T-helper 17 cell (primary cell): ENCODE results near the gene CYFIP1. TPM values are rescaled to one million over a fixed set of nuclear protein-coding genes. Genes with fewer than 3 reads are reported as not detected.

Experiments used
- ATAC-seq: fragments of 150-1000 bp; cut with Tn5 transposase; 2 replicates; pipeline ENCODE4 v1.10.0; 2021; ENCODE audit warnings: mild to moderate bottlenecking, moderate library complexity
- DNase-seq, 3 donors: peaks; one replicate each; pipeline versions ENCODE4 v3.0.0 to v3.0.0-alpha.2; 2020 to 2021
- H3K9me3 ChIP-seq: one replicate; pipeline ENCODE4 v1.7.0; 2013; ENCODE audit warnings: low read length, mild to moderate bottlenecking; ENCODE audit not compliant: control insufficient read depth, poor library complexity, severe bottlenecking
- H3K27ac Mint-ChIP-seq: one replicate; pipeline ENCODE4 v1.8.0; 2022; ENCODE audit warnings: mild to moderate bottlenecking, moderate library complexity, mixed read lengths
- H3K27me3 Mint-ChIP-seq: one replicate; pipeline ENCODE4 v1.8.0; 2022; ENCODE audit warnings: mixed read lengths
- H3K36me3 Mint-ChIP-seq: one replicate; pipeline ENCODE4 v1.8.0; 2022; ENCODE audit warnings: low read depth, mixed read lengths
- H3K4me1 Mint-ChIP-seq: one replicate; pipeline ENCODE4 v1.8.0; 2022; ENCODE audit warnings: mild to moderate bottlenecking, mixed read lengths
- H3K4me3 Mint-ChIP-seq: one replicate; pipeline ENCODE4 v1.8.0; 2022; ENCODE audit warnings: mild to moderate bottlenecking, moderate library complexity, mixed read lengths
- total RNA-seq, 4 donors: library from RNA in 2 of 4; stranded (reverse) in 2 of 4; gene quantifications; one replicate each; pipeline ENCODE4 v1.2.3 and lab custom pipeline; 2022 to 2026

Gene CYFIP1
- total RNA-seq, 2 donors from 2014 or later: 14.8 to 17.7 TPM

GRCh38 chr15:22869856-22870255, 110.3 kb downstream of the CYFIP1 start:
- H3K27me3 Mint-ChIP-seq: no peaks in the 10 kb centered on the region
- ATAC-seq (no peak), DNase-seq (no peak)
- H3K4me3 Mint-ChIP-seq: no peak overlapping the region
- H3K9me3 ChIP-seq: no peaks in the 10 kb centered on the region
- no peak overlapping the region for H3K27ac Mint-ChIP-seq
- H3K36me3 Mint-ChIP-seq: peaks cover 17% of the 10 kb centered on the region
- peaks cover 1% of the 10 kb centered on the region for H3K4me1 Mint-ChIP-seq

GRCh38 chr15:22868928-22869327, 111.2 kb downstream of the CYFIP1 start:
- H3K4me1 Mint-ChIP-seq: no peaks in the 10 kb centered on the region
- H3K9me3 ChIP-seq: no peaks in the 10 kb centered on the region
- H3K4me3 Mint-ChIP-seq: no peak overlapping the region
- no peak overlapping the region for H3K27ac Mint-ChIP-seq
- peaks cover 16% of the 10 kb centered on the region for H3K36me3 Mint-ChIP-seq
- no peaks in the 10 kb centered on the region for H3K27me3 Mint-ChIP-seq
- ATAC-seq (no peak), DNase-seq (no peak)

- DNase-seq (no peak), ATAC-seq (no peak)
- no peak overlapping the region for H3K27ac Mint-ChIP-seq
- no peaks in the 10 kb centered on the region for H3K27me3 Mint-ChIP-seq
- H3K9me3 ChIP-seq: no peaks in the 10 kb centered on the region
- peaks cover 15% of the 10 kb centered on the region for H3K36me3 Mint-ChIP-seq
- no peak overlapping the region for H3K4me3 Mint-ChIP-seq
- H3K4me1 Mint-ChIP-seq: no peaks in the 10 kb centered on the region
These were observed 111.7 kb downstream of the CYFIP1 start for GRCh38 chr15:22868495-22868894.

- H3K9me3 ChIP-seq: no peaks in the 10 kb centered on the region
- no peak overlapping the region for H3K4me3 Mint-ChIP-seq
- DNase-seq (no peak), ATAC-seq (no peak)
- no peak overlapping the region for H3K27ac Mint-ChIP-seq
- H3K27me3 Mint-ChIP-seq: no peaks in the 10 kb centered on the region
- H3K36me3 Mint-ChIP-seq: peaks cover 12% of the 10 kb centered on the region
- no peaks in the 10 kb centered on the region for H3K4me1 Mint-ChIP-seq
These were observed 112.3 kb downstream of the CYFIP1 start for GRCh38 chr15:22867886-22868285.

GRCh38 chr15:22866079-22866478, 114.1 kb downstream of the CYFIP1 start:
- H3K36me3 Mint-ChIP-seq: peaks cover 9% of the 10 kb centered on the region

GRCh38 chr15:22863356-22863755, 116.8 kb downstream of the CYFIP1 start:
- H3K9me3 ChIP-seq: no peaks in the 10 kb centered on the region
- Mint-ChIP-seq H3K27me3 (no peaks in the 10 kb centered on the region), H3K4me3 (no peak overlapping the region), H3K4me1 (peaks cover 4% of the 10 kb centered on the region), H3K36me3 (peaks cover 8% of the 10 kb centered on the region), H3K27ac (peak overlapping the region; percentile 67)
- DNase-seq (no peak), ATAC-seq (no peak)

More at GRCh38 chr15:22866079-22866478, 114.1 kb downstream of the CYFIP1 start:
- ATAC-seq (no peak), DNase-seq (no peak)
- Mint-ChIP-seq H3K4me1 (peaks cover 4% of the 10 kb centered on the region), H3K4me3 (no peak overlapping the region), H3K27ac (peak overlapping the region; percentile 34), H3K27me3 (no peaks in the 10 kb centered on the region)
- no peaks in the 10 kb centered on the region for H3K9me3 ChIP-seq

- Mint-ChIP-seq H3K27ac (peak overlapping the region; percentile 37), H3K4me3 (peak overlapping the region; percentile 7)
- no peak for ATAC-seq
These were observed 119.0 kb downstream of the CYFIP1 start for GRCh38 chr15:22861161-22861560.

GRCh38 chr15:22856659-22857058, 123.5 kb downstream of the CYFIP1 start:
- no peak for DNase-seq
- no peak for ATAC-seq
- Mint-ChIP-seq H3K4me3 (no peak overlapping the region), H3K27me3 (no peaks in the 10 kb centered on the region), H3K4me1 (peaks cover 11% of the 10 kb centered on the region), H3K27ac (peak overlapping the region; percentile 62), H3K36me3 (peaks cover 5% of the 10 kb centered on the region)
- no peaks in the 10 kb centered on the region for H3K9me3 ChIP-seq

More at GRCh38 chr15:22861161-22861560, 119.0 kb downstream of the CYFIP1 start:
- DNase-seq: no peak
- H3K4me1 Mint-ChIP-seq: peaks cover 8% of the 10 kb centered on the region
- peaks cover 10% of the 10 kb centered on the region for H3K36me3 Mint-ChIP-seq
- no peaks in the 10 kb centered on the region for H3K9me3 ChIP-seq
- no peaks in the 10 kb centered on the region for H3K27me3 Mint-ChIP-seq

- peak overlapping the region; percentile 68 for H3K27ac Mint-ChIP-seq
- no peak overlapping the region for H3K4me3 Mint-ChIP-seq
- DNase-seq: no peak
- no peaks in the 10 kb centered on the region for H3K9me3 ChIP-seq
- H3K27me3 Mint-ChIP-seq: no peaks in the 10 kb centered on the region
- H3K4me1 Mint-ChIP-seq: peaks cover 13% of the 10 kb centered on the region
- peaks cover 5% of the 10 kb centered on the region for H3K36me3 Mint-ChIP-seq
- ATAC-seq: no peak
These were observed 124.4 kb downstream of the CYFIP1 start for GRCh38 chr15:22855791-22856190.

- H3K9me3 ChIP-seq: no peaks in the 10 kb centered on the region
- Mint-ChIP-seq H3K4me3 (no peak overlapping the region), H3K4me1 (peaks cover 13% of the 10 kb centered on the region), H3K27me3 (no peaks in the 10 kb centered on the region), H3K36me3 (peaks cover 5% of the 10 kb centered on the region), H3K27ac (peak overlapping the region; percentile 34)
- no peak for DNase-seq
- ATAC-seq: no peak
These were observed 128.7 kb downstream of the CYFIP1 start for GRCh38 chr15:22851513-22851912.

- H3K4me1 Mint-ChIP-seq: peaks cover 16% of the 10 kb centered on the region
- no peaks in the 10 kb centered on the region for H3K9me3 ChIP-seq
- peak overlapping the region; percentile 57 for H3K27ac Mint-ChIP-seq
- no peak overlapping the region for H3K4me3 Mint-ChIP-seq
- ATAC-seq: no peak
- H3K27me3 Mint-ChIP-seq: no peaks in the 10 kb centered on the region
- DNase-seq: no peak
- H3K36me3 Mint-ChIP-seq: no peaks in the 10 kb centered on the region
These were observed 130.1 kb downstream of the CYFIP1 start for GRCh38 chr15:22850055-22850454.

- peaks cover 4% of the 10 kb centered on the region for H3K36me3 Mint-ChIP-seq
- H3K27ac Mint-ChIP-seq: peak overlapping the region; percentile 71
- H3K4me1 Mint-ChIP-seq: peaks cover 30% of the 10 kb centered on the region
These were observed 134.1 kb downstream of the CYFIP1 start for GRCh38 chr15:22846073-22846472.

GRCh38 chr15:22845289-22845900, 134.8 kb downstream of the CYFIP1 start:
- no peak overlapping the region for H3K4me3 Mint-ChIP-seq
- peak overlapping the region; percentile 71 for H3K27ac Mint-ChIP-seq
- no peaks in the 10 kb centered on the region for H3K9me3 ChIP-seq
- DNase-seq (no peak), ATAC-seq (no peak)
- H3K36me3 Mint-ChIP-seq: peaks cover 4% of the 10 kb centered on the region
- peaks cover 31% of the 10 kb centered on the region for H3K4me1 Mint-ChIP-seq
- no peaks in the 10 kb centered on the region for H3K27me3 Mint-ChIP-seq

More at GRCh38 chr15:22846073-22846472, 134.1 kb downstream of the CYFIP1 start:
- H3K27me3 Mint-ChIP-seq: no peaks in the 10 kb centered on the region
- ATAC-seq: no peak
- no peak for DNase-seq
- H3K4me3 Mint-ChIP-seq: no peak overlapping the region
- no peaks in the 10 kb centered on the region for H3K9me3 ChIP-seq
